HCT116 (cell line): ENCODE results near the gene MED27. TPM values are rescaled to one million over a fixed set of nuclear protein-coding genes. Genes with fewer than 3 reads are reported as not detected.

Experiments
- ATAC-seq: fragments of 200-7000 bp; cut with Tn5 transposase; 2 replicates; pipeline ENCODE4 v1.9.1; 2020; ENCODE audit warnings: mild to moderate bottlenecking, moderate library complexity
- BruUV-seq: library from RNA; stranded (reverse); fragments of 400-500 nt; replicated peaks from 2 replicates; lab custom pipeline; 2021; lab: Mats Ljungman, UMichigan
- CTCF ChIA-PET: fragments of 300-600 bp; sonication (Branson Sonifier 250); formaldehyde crosslinking; loops from one replicate; lab custom pipeline; 2021; ENCODE audit warnings: antibody characterized with exemption; lab: Charles Lee
- POLR2A ChIA-PET: fragments of 300-600, 350-600 bp; sonication (Branson Sonifier 250); formaldehyde crosslinking; loops from one replicate; lab custom pipeline; 2021; ENCODE audit warnings: antibody characterized with exemption; lab: Charles Lee
- RAD21 ChIA-PET, 2 experiments: fragments of 300-600 bp; sonication (Branson Sonifier 250); formaldehyde crosslinking; loops; one replicate each; lab custom pipeline; 2023; ENCODE audit warnings: low total read pairs in 2 of 2; ENCODE audit not compliant: uncharacterized antibody in 2 of 2, unreplicated experiment in 2 of 2, low non-redundant PET in 1 of 2; lab: Charles Lee
- DNase-seq: peaks from one replicate; pipeline ENCODE4 v3.0.0-alpha.2; 2010; ENCODE audit warnings: low read depth, low spot score
- H2AFZ ChIP-seq: fragments of 200-600 bp; shearing (Covaris generic), sonication (generic); 2 replicates; pipeline ENCODE4 v1.6.1; 2017; ENCODE audit warnings: low read depth, mixed run types, mixed read lengths, antibody characterized with exemption, low read length; ENCODE audit not compliant: poor library complexity, severe bottlenecking
- H3K27ac ChIP-seq: 2 replicates; pipeline ENCODE4 v1.5.1; 2012; ENCODE audit warnings: low read depth, low read length
- H3K27me3 ChIP-seq: fragments of 200-600 bp; sonication (generic); 2 replicates; pipeline ENCODE4 v1.6.1; 2016; ENCODE audit warnings: mixed run types, low read length, mixed read lengths; ENCODE audit not compliant: insufficient read depth
- H3K36me3 ChIP-seq, 2 experiments: fragments of 200-500 bp in 1 of 2; fragments of 200-600 bp in 1 of 2; sonication (Bioruptor generic) in 1 of 2; sonication (generic) in 1 of 2; 2 replicates each; pipeline versions ENCODE4 v1.5.1 to v1.6.1; 2014 to 2016; ENCODE audit warnings: low read length in 2 of 2, inconsistent platforms in 1 of 2, mixed read lengths in 1 of 2, mixed run types in 1 of 2; ENCODE audit not compliant: insufficient read depth in 2 of 2, control insufficient read depth in 1 of 2
- H3K4me1 ChIP-seq, 2 experiments: fragments of 200-600 bp in 1 of 2; sonication (generic) in 1 of 2; 2 replicates each; pipeline versions ENCODE4 v1.5.1 to v1.6.1; 2012 to 2017; ENCODE audit warnings: low read length in 2 of 2, inconsistent platforms in 1 of 2, mild to moderate bottlenecking in 1 of 2, mixed read lengths in 1 of 2, mixed run types in 1 of 2, moderate library complexity in 1 of 2; ENCODE audit not compliant: insufficient read depth in 2 of 2, control insufficient read depth in 1 of 2
- H3K4me2 ChIP-seq: fragments of 200-600 bp; sonication (generic); 2 replicates; pipeline ENCODE4 v1.6.1; 2017; ENCODE audit warnings: mixed run types, low read length, mixed read lengths
- H3K4me3 ChIP-seq, 2 experiments: fragments of 200-600 bp in 1 of 2; sonication (generic) in 1 of 2; replicated peaks in 1 of 2; 2 replicates each; pipeline ENCODE4 v1.5.1; 2011 to 2016; ENCODE audit warnings: low read length in 2 of 2, control low read depth in 1 of 2, low read depth in 1 of 2, mild to moderate bottlenecking in 1 of 2, mixed read lengths in 1 of 2, mixed run types in 1 of 2
- H3K79me2 ChIP-seq: fragments of 200-600 bp; sonication (generic); 2 replicates; pipeline ENCODE4 v1.6.1; 2017; ENCODE audit warnings: mild to moderate bottlenecking, mixed run types, low read length, moderate library complexity, mixed read lengths; ENCODE audit not compliant: insufficient read depth
- H3K9ac ChIP-seq: fragments of 200-600 bp; sonication (generic); 2 replicates; pipeline ENCODE4 v1.6.1; 2016; ENCODE audit warnings: low read length, mixed read lengths
- H3K9me2 ChIP-seq: fragments of 200-600 bp; sonication (generic), shearing (Covaris generic); 2 replicates; pipeline ENCODE4 v1.6.1; 2017; ENCODE audit warnings: mixed run types, mild to moderate bottlenecking, moderate library complexity; ENCODE audit not compliant: insufficient read depth
- H3K9me3 ChIP-seq, 2 experiments: fragments of 200-500 bp in 1 of 2; fragments of 200-600 bp in 1 of 2; sonication (Bioruptor generic) in 1 of 2; sonication (generic) in 1 of 2; 2 replicates each; pipeline ENCODE4 v1.6.1; 2014 to 2017; ENCODE audit warnings: low read length in 2 of 2, mixed read lengths in 2 of 2, inconsistent platforms in 1 of 2, low read depth in 1 of 2, mild to moderate bottlenecking in 1 of 2, mixed run types in 1 of 2, moderate library complexity in 1 of 2; ENCODE audit not compliant: control insufficient read depth in 1 of 2, insufficient read depth in 1 of 2
- H4K20me1 ChIP-seq: fragments of 200-600 bp; sonication (generic), shearing (Covaris generic); 2 replicates; pipeline ENCODE4 v1.6.1; 2017; ENCODE audit warnings: mixed run types, mild to moderate bottlenecking, moderate library complexity; ENCODE audit not compliant: insufficient read depth
- ATF3 ChIP-seq: IDR thresholded peaks from 2 replicates; pipeline ENCODE4 v1.6.1; 2012
- CBX3 ChIP-seq: IDR thresholded peaks from 2 replicates; pipeline ENCODE4 v1.6.1; 2012; ENCODE audit warnings: low read depth
- CTCF ChIP-seq, 3 experiments: fragments of 200-600 bp in 1 of 3; sonication (generic) in 1 of 3; IDR thresholded peaks in 2 of 3; conservative IDR thresholded peaks in 1 of 3; 2 replicates each; pipeline ENCODE4 v1.5.1; 2012 to 2017; ENCODE audit warnings: low read depth in 2 of 3, low read length in 2 of 3, antibody characterized with exemption in 1 of 3, borderline replicate concordance in 1 of 3, control low read depth in 1 of 3, mild to moderate bottlenecking in 1 of 3, mixed read lengths in 1 of 3, mixed run types in 1 of 3, moderate library complexity in 1 of 3; ENCODE audit not compliant: insufficient read depth in 1 of 3
- EGR1 ChIP-seq: IDR thresholded peaks from 2 replicates; pipeline ENCODE4 v1.6.1; 2012; ENCODE audit warnings: low read depth
- EZH2 ChIP-seq: fragments of 200-600 bp; sonication (generic); IDR thresholded peaks from 2 replicates; pipeline ENCODE4 v1.6.1; 2017; ENCODE audit warnings: antibody characterized with exemption, mixed run types
- MAX ChIP-seq: IDR thresholded peaks from 2 replicates; pipeline ENCODE4 v1.6.1; 2012
- POLR2A ChIP-seq: IDR thresholded peaks from 2 replicates; pipeline ENCODE4 v1.7.0; 2011; ENCODE audit warnings: borderline replicate concordance; ENCODE audit not compliant: insufficient read depth, insufficient read length; ENCODE audit errors: extremely low read depth
- RAD21 ChIP-seq: IDR thresholded peaks from 2 replicates; pipeline ENCODE4 v1.6.1; 2012; ENCODE audit warnings: low read depth, mild to moderate bottlenecking
- SP1 ChIP-seq: IDR thresholded peaks from 2 replicates; pipeline ENCODE4 v1.6.1; 2012; ENCODE audit warnings: low read depth
- SRF ChIP-seq: IDR thresholded peaks from 2 replicates; pipeline ENCODE4 v1.6.1; 2012; ENCODE audit warnings: low read depth
- TCF7L2 ChIP-seq: IDR thresholded peaks from 2 replicates; pipeline ENCODE4 v1.7.0; 2011; ENCODE audit warnings: borderline replicate concordance, inconsistent platforms; ENCODE audit not compliant: insufficient read depth, insufficient read length; ENCODE audit errors: extremely low read depth
- YY1 ChIP-seq: IDR thresholded peaks from 2 replicates; pipeline ENCODE4 v1.6.1; 2011; ENCODE audit warnings: low read length, low read depth, moderate library complexity, mild to moderate bottlenecking; ENCODE audit not compliant: insufficient replicate concordance; ENCODE audit errors: extremely low read depth
- ZBTB33 ChIP-seq: IDR thresholded peaks from 2 replicates; pipeline ENCODE4 v1.6.1; 2011; ENCODE audit warnings: mild to moderate bottlenecking, low read length, moderate library complexity; ENCODE audit not compliant: insufficient replicate concordance; ENCODE audit errors: extremely low read depth
- ZNF274 ChIP-seq: fragments of 200-500 bp; sonication (Bioruptor generic); IDR thresholded peaks from 2 replicates; pipeline ENCODE4 v1.6.1; 2014; ENCODE audit warnings: mild to moderate bottlenecking, low read depth, low read length, inconsistent platforms
- intact Hi-C: fragments of 100-400 bp; cut with micrococcal nuclease; formaldehyde crosslinking; loops from 2 replicates; pipeline ENCODE4 v1.10.0; 2022
- total RNA-seq: library from RNA; stranded (reverse); gene quantifications from one replicate; pipeline ENCODE4 v1.2.1, GENCODE V29; 2021; ENCODE audit not compliant: unreplicated experiment

MED27 gene
- total RNA-seq, 1 experiment from 2014 or later: 26.9 TPM

- no peak for TF ChIP-seq EGR1
- no peak for TF ChIP-seq TCF7L2
- no peak for TF ChIP-seq MAX
- TF ChIP-seq CTCF (IDR thresholded peaks at IDR 0.05 in 2 of 3, conservative IDR thresholded peaks at IDR 0.05 in 1 of 3; ENCODE audit: borderline replicate concordance in 1 of 3, insufficient read depth in 1 of 3, low read depth in 2 of 3, low read length in 2 of 3): no peak
- no peak for TF ChIP-seq RAD21
- TF ChIP-seq POLR2A: no peak
- TF ChIP-seq YY1: no peak
- TF ChIP-seq SP1: no peak
- no peak for TF ChIP-seq SRF
- TF ChIP-seq ATF3: no peak
- TF ChIP-seq CBX3: no peak
- no peak for TF ChIP-seq ZNF274
- no peak for TF ChIP-seq ZBTB33
- no peak for TF ChIP-seq EZH2
- Histone ChIP-seq H3K9ac (no peak overlapping the region), H3K4me3 (no peak overlapping the region), H3K4me1 (peaks cover 0 to 3% of the 10 kb centered on the region in 2 experiments; a peak in 1 of 4 replicates), H3K27ac (no peak overlapping the region), H2AFZ (no peak overlapping the region), H3K4me2 (no peak overlapping the region), H3K79me2 (no peaks in the 10 kb centered on the region), H3K9me3 (no peaks in the 10 kb centered on the region), H3K36me3 (no peaks in the 10 kb centered on the region), H3K9me2 (no peaks in the 10 kb centered on the region), H4K20me1 (no peaks in the 10 kb centered on the region), H3K27me3 (no peaks in the 10 kb centered on the region)
- ChIA-PET CTCF (no interaction called here), RAD21 (no interaction called here), POLR2A (no interaction called here)
- DNase-seq (no peak), ATAC-seq (no peak)
- intact Hi-C loops: no loop called here
- BruUV-seq: no TSS peak
Observed at GRCh38 chr9:131887680-131888079, 192.0 kb downstream of the MED27 start.
